ENCODE measurements around the gene SPTB. TPM values are rescaled to one million over a fixed set of nuclear protein-coding genes. Genes with fewer than 3 reads are reported as not detected.
A peak's percentile ranks its signal among the peaks of the same experiment; 100 is the strongest.

The SPTB gene
- total RNA-seq, 1 experiment from 2014 or later: 1.4 TPM

GRCh38 chr14:64721391-64721791, 158.3 kb downstream of the SPTB start:
- Histone ChIP-seq H3K27me3 (no peaks in the 10 kb centered on the region), H3K9me3 (replicated peaks) (no peaks in the 10 kb centered on the region), H3K4me1 (peaks cover 52% of the 10 kb centered on the region), H3K36me3 (peaks cover 5% of the 10 kb centered on the region; the same call in 1 of the 2 replicates), H3K27ac (peak overlapping the region; percentile 41), H3K4me3 (no peak overlapping the region)
- peak; percentile 72 to 77 for DNase-seq

GRCh38 chr14:64720131-64720576, 159.6 kb downstream of the SPTB start:
- Histone ChIP-seq H3K9me3 (replicated peaks) (no peaks in the 10 kb centered on the region), H3K4me3 (no peak overlapping the region), H3K4me1 (peaks cover 39% of the 10 kb centered on the region), H3K36me3 (peaks cover 5% of the 10 kb centered on the region; the same call in 1 of the 2 replicates), H3K27me3 (no peaks in the 10 kb centered on the region), H3K27ac (no peak overlapping the region)
- DNase-seq: no peak

- Histone ChIP-seq H3K9me3 (replicated peaks) (no peaks in the 10 kb centered on the region), H3K27ac (no peak overlapping the region), H3K4me1 (peaks cover 34% of the 10 kb centered on the region), H3K36me3 (peaks cover 5% of the 10 kb centered on the region; the same call in 1 of the 2 replicates), H3K27me3 (no peaks in the 10 kb centered on the region), H3K4me3 (no peak overlapping the region)
- DNase-seq: no peak
Observed at GRCh38 chr14:64719601-64720000, 160.1 kb downstream of the SPTB start.

- Histone ChIP-seq H3K27ac (no peak overlapping the region), H3K4me1 (peaks cover 32% of the 10 kb centered on the region)
- no peak for DNase-seq
Observed at GRCh38 chr14:64718762-64719161, 160.9 kb downstream of the SPTB start.

GRCh38 chr14:64717870-64718269, 161.8 kb downstream of the SPTB start:
- H3K36me3 ChIP-seq: peaks cover 5% of the 10 kb centered on the region; the same call in 1 of the 2 replicates
- H3K4me1 ChIP-seq: peaks cover 32% of the 10 kb centered on the region
- no peak overlapping the region for H3K27ac ChIP-seq
- no peaks in the 10 kb centered on the region for H3K27me3 ChIP-seq
- H3K9me3 ChIP-seq (replicated peaks): peaks cover 11% of the 10 kb centered on the region
- H3K4me3 ChIP-seq: no peak overlapping the region
- peak; percentile 38 to 40 for DNase-seq

More at GRCh38 chr14:64718762-64719161, 160.9 kb downstream of the SPTB start:
- no peaks in the 10 kb centered on the region for H3K27me3 ChIP-seq
- H3K36me3 ChIP-seq: peaks cover 5% of the 10 kb centered on the region; the same call in 1 of the 2 replicates
- H3K4me3 ChIP-seq: no peak overlapping the region
- peaks cover 4% of the 10 kb centered on the region for H3K9me3 ChIP-seq (replicated peaks)

GRCh38 chr14:64715628-64716412, 163.9 kb downstream of the SPTB start:
- Histone ChIP-seq H3K36me3 (peaks cover 5% of the 10 kb centered on the region; the same call in 1 of the 2 replicates), H3K4me3 (no peak overlapping the region), H3K27ac (no peak overlapping the region), H3K4me1 (peaks cover 13% of the 10 kb centered on the region), H3K27me3 (no peaks in the 10 kb centered on the region), H3K9me3 (replicated peaks) (peaks cover 11% of the 10 kb centered on the region)
- DNase-seq: no peak

- Histone ChIP-seq H3K9me3 (replicated peaks) (peaks cover 11% of the 10 kb centered on the region), H3K4me3 (no peak overlapping the region), H3K27ac (no peak overlapping the region), H3K36me3 (peaks cover 5% of the 10 kb centered on the region; the same call in 1 of the 2 replicates), H3K27me3 (no peaks in the 10 kb centered on the region), H3K4me1 (peaks cover 11% of the 10 kb centered on the region)
- DNase-seq: no peak
Observed at GRCh38 chr14:64715146-64715627, 164.5 kb downstream of the SPTB start.

- H3K27me3 ChIP-seq: no peaks in the 10 kb centered on the region
- DNase-seq: no peak
- peaks cover 11% of the 10 kb centered on the region for H3K4me1 ChIP-seq
Observed at GRCh38 chr14:64714432-64715025, 165.2 kb downstream of the SPTB start.

GRCh38 chr14:64713677-64714076, 166.0 kb downstream of the SPTB start:
- Histone ChIP-seq H3K4me1 (peaks cover 11% of the 10 kb centered on the region), H3K4me3 (no peak overlapping the region), H3K9me3 (replicated peaks) (peaks cover 11% of the 10 kb centered on the region), H3K27me3 (no peaks in the 10 kb centered on the region), H3K27ac (no peak overlapping the region), H3K36me3 (no peaks in the 10 kb centered on the region; the same call in 1 of the 2 replicates)
- DNase-seq: no peak

More at GRCh38 chr14:64714432-64715025, 165.2 kb downstream of the SPTB start:
- no peak overlapping the region for H3K4me3 ChIP-seq
- H3K27ac ChIP-seq: no peak overlapping the region
- peaks cover 11% of the 10 kb centered on the region for H3K9me3 ChIP-seq (replicated peaks)
- peaks cover under 1% of the 10 kb centered on the region; the same call in 1 of the 2 replicates for H3K36me3 ChIP-seq

GRCh38 chr14:64711039-64711438, 168.7 kb downstream of the SPTB start:
- peaks cover 11% of the 10 kb centered on the region for H3K9me3 ChIP-seq (replicated peaks)
- no peak overlapping the region for H3K27ac ChIP-seq
- peaks cover 6% of the 10 kb centered on the region for H3K4me1 ChIP-seq
- DNase-seq: no peak
- H3K27me3 ChIP-seq: no peaks in the 10 kb centered on the region
- H3K36me3 ChIP-seq: no peaks in the 10 kb centered on the region; the same call in 1 of the 2 replicates
- H3K4me3 ChIP-seq: no peak overlapping the region

GRCh38 chr14:64709126-64709525, 170.6 kb downstream of the SPTB start:
- Histone ChIP-seq H3K36me3 (no peaks in the 10 kb centered on the region; the same call in 1 of the 2 replicates), H3K27ac (no peak overlapping the region), H3K9me3 (replicated peaks) (peaks cover 11% of the 10 kb centered on the region), H3K4me1 (peaks cover 10% of the 10 kb centered on the region), H3K4me3 (no peak overlapping the region), H3K27me3 (no peaks in the 10 kb centered on the region)
- no peak for DNase-seq

GRCh38 chr14:64708148-64709004, 171.3 kb downstream of the SPTB start:
- DNase-seq: no peak
- Histone ChIP-seq H3K9me3 (replicated peaks) (peaks cover 4% of the 10 kb centered on the region), H3K36me3 (no peaks in the 10 kb centered on the region; the same call in 1 of the 2 replicates), H3K4me3 (no peak overlapping the region), H3K4me1 (peaks cover 12% of the 10 kb centered on the region), H3K27me3 (no peaks in the 10 kb centered on the region), H3K27ac (no peak overlapping the region)

- no peak for DNase-seq
- Histone ChIP-seq H3K36me3 (no peaks in the 10 kb centered on the region; the same call in 1 of the 2 replicates), H3K9me3 (replicated peaks) (no peaks in the 10 kb centered on the region), H3K27me3 (no peaks in the 10 kb centered on the region), H3K4me1 (peaks cover 15% of the 10 kb centered on the region), H3K4me3 (no peak overlapping the region), H3K27ac (no peak overlapping the region)
Observed at GRCh38 chr14:64707661-64708060, 172.0 kb downstream of the SPTB start.

- Histone ChIP-seq H3K27ac (no peak overlapping the region), H3K36me3 (no peaks in the 10 kb centered on the region; the same call in 1 of the 2 replicates), H3K4me3 (no peak overlapping the region), H3K4me1 (peaks cover 15% of the 10 kb centered on the region), H3K9me3 (replicated peaks) (no peaks in the 10 kb centered on the region), H3K27me3 (no peaks in the 10 kb centered on the region)
- no peak for DNase-seq
Observed at GRCh38 chr14:64706593-64707193, 173.0 kb downstream of the SPTB start.
